AG09309 (cell line): ENCODE data around the gene KRTAP6-3.

ENCODE experiments used
- DNase-seq: peaks from one replicate; pipeline ENCODE4 v3.0.0-alpha.2; 2010; ENCODE audit warnings: low read depth
- H3K4me3 ChIP-seq: 2 replicates; pipeline ENCODE4 v1.5.1; 2011; ENCODE audit warnings: mild to moderate bottlenecking, low read depth, low read length, moderate library complexity; ENCODE audit not compliant: control insufficient read depth
- CTCF ChIP-seq: IDR thresholded peaks from 2 replicates; pipeline ENCODE4 v1.5.1; 2011; ENCODE audit warnings: mild to moderate bottlenecking, low read depth, low read length, inconsistent platforms; ENCODE audit not compliant: insufficient read depth, control insufficient read depth; ENCODE audit errors: missing control alignments

The KRTAP6-3 gene

GRCh38 chr21:30598802-30599201, 6.6 kb downstream of the KRTAP6-3 start, which contains the start of gene KRTAP6-2:
KRTAP6-2 (minus strand) TSS chr21:30598902; CDS start chr21:30598874, 28 bp downstream.
- no peak for TF ChIP-seq CTCF
- DNase-seq: no peak
- no peak within 1 kb of the TSS for H3K4me3 ChIP-seq

GRCh38 chr21:30600787-30601186, 8.5 kb downstream of the KRTAP6-3 start, which contains the start of gene KRTAP22-1:
KRTAP22-1 (plus strand) TSS chr21:30601087.
- no peak for TF ChIP-seq CTCF
- no peak within 1 kb of the TSS for H3K4me3 ChIP-seq
- no peak for DNase-seq

GRCh38 chr21:30605968-30606367, 13.7 kb downstream of the KRTAP6-3 start:
- TF ChIP-seq CTCF: no peak
- H3K4me3 ChIP-seq: no peak overlapping the region
- DNase-seq: no peak

GRCh38 chr21:30612132-30612531, 19.9 kb downstream of the KRTAP6-3 start:
- H3K4me3 ChIP-seq: no peak overlapping the region
- no peak for TF ChIP-seq CTCF
- DNase-seq: no peak

- no peak within 1 kb of the TSS for H3K4me3 ChIP-seq
- no peak for TF ChIP-seq CTCF
- no peak for DNase-seq
These were observed 21.6 kb downstream of the KRTAP6-3 start, which contains the start of gene KRTAP6-1 for GRCh38 chr21:30613836-30614235. KRTAP6-1 (minus strand) TSS chr21:30613930; CDS start chr21:30613904, 26 bp downstream.

GRCh38 chr21:30615199-30615598, 23.0 kb downstream of the KRTAP6-3 start:
- no peak for DNase-seq
- H3K4me3 ChIP-seq: no peak overlapping the region
- no peak for TF ChIP-seq CTCF

- TF ChIP-seq CTCF: no peak
- no peak for DNase-seq
- H3K4me3 ChIP-seq: no peak within 1 kb of the TSS
These were observed 23.9 kb downstream of the KRTAP6-3 start, which contains the start of gene KRTAP20-1 for GRCh38 chr21:30616125-30616524. KRTAP20-1 (plus strand) TSS chr21:30616425; CDS start chr21:30616455, 30 bp downstream.
